ENCODE measurements around the gene MFAP3.

- no peak for TF ChIP-seq YY1 (IDR thresholded peaks at IDR 0.05; ENCODE audit: insufficient read depth, insufficient read length)
- TF ChIP-seq SUZ12 (IDR thresholded peaks at IDR 0.05; ENCODE audit: extremely low read depth, insufficient read depth, insufficient read length), result no peak
Observed at GRCh38 chr5:154038261-154038706, 483 bp upstream of the MFAP3 start.
